ENCODE data around the gene MAT2B.

The MAT2B gene

GRCh38 chr5:163505368-163506094 is at the start of gene MAT2B:
Gene MAT2B, plus strand, starts transcription at chr5:163505619. Its CDS starts 68 bp downstream, at chr5:163505687.
- TF ChIP-seq CTCF (IDR thresholded peaks at IDR 0.05; ENCODE audit: insufficient read depth, missing control alignments) = peak; percentile 42
- DNase-seq (ENCODE audit: insufficient read length, low spot score) = peak; percentile 60
- no peak for FAIRE-seq

GRCh38 chr5:163456029-163456589 is 49.3 kb upstream of the MAT2B start:
- DNase-seq (ENCODE audit: insufficient read length, low spot score) (no peak), FAIRE-seq (no peak)
- no peak for TF ChIP-seq CTCF (IDR thresholded peaks at IDR 0.05; ENCODE audit: insufficient read depth, missing control alignments)

GRCh38 chr5:163456840-163457239 is 48.6 kb upstream of the MAT2B start:
- no peak for TF ChIP-seq CTCF (IDR thresholded peaks at IDR 0.05; ENCODE audit: insufficient read depth, missing control alignments)
- DNase-seq (ENCODE audit: insufficient read length, low spot score) = no peak
- no peak for FAIRE-seq

- DNase-seq (ENCODE audit: insufficient read length, low spot score) (no peak), FAIRE-seq (no peak)
- TF ChIP-seq CTCF (IDR thresholded peaks at IDR 0.05; ENCODE audit: insufficient read depth, missing control alignments) = no peak
These were observed 46.5 kb upstream of the MAT2B start for GRCh38 chr5:163458778-163459385.

- DNase-seq (ENCODE audit: insufficient read length, low spot score) (no peak), FAIRE-seq (no peak)
These were observed 46.0 kb upstream of the MAT2B start for GRCh38 chr5:163459462-163459818.

GRCh38 chr5:163459819-163460561 is 45.4 kb upstream of the MAT2B start, which contains the start of gene NUDCD2:
Gene NUDCD2, minus strand, starts transcription at chr5:163460102. Its CDS starts 52 bp downstream, at chr5:163460050.
- DNase-seq (ENCODE audit: insufficient read length, low spot score) (no peak), FAIRE-seq (peak; percentile 53)
- TF ChIP-seq CTCF (IDR thresholded peaks at IDR 0.05; ENCODE audit: insufficient read depth, missing control alignments) = peak; percentile 17

More at GRCh38 chr5:163459462-163459818, 46.0 kb upstream of the MAT2B start:
- TF ChIP-seq CTCF (IDR thresholded peaks at IDR 0.05; ENCODE audit: insufficient read depth, missing control alignments) = no peak

Measured in D721Med (cell line).